H1 (cell line): Measurements from ENCODE around the gene ZYX. TPM values are rescaled to one million over a fixed set of nuclear protein-coding genes. Genes with fewer than 3 reads are reported as not detected.

Source experiments
- CTCF ChIA-PET: fragments of 300-600 bp; sonication (Branson Sonifier 250); formaldehyde crosslinking; loops from one replicate; lab custom pipeline; 2021; ENCODE audit not compliant: partially characterized antibody; lab: Charles Lee
- POLR2A ChIA-PET: fragments of 300-600 bp; sonication (Branson Sonifier 250); formaldehyde crosslinking; loops from one replicate; lab custom pipeline; 2021; ENCODE audit warnings: inconsistent platforms; ENCODE audit not compliant: partially characterized antibody; lab: Charles Lee
- DNase-seq, 2 experiments: peaks; one replicate each; pipeline versions ENCODE4 v3.0.0 to v3.0.0-alpha.2; 2010 to 2022; ENCODE audit warnings: low spot score in 2 of 2, low read depth in 1 of 2, mixed read lengths in 1 of 2
- FAIRE-seq: peaks from 2 replicates; lab custom pipeline; 2011; peaks lifted over from hg19 to GRCh38; lab: Jason Lieb, UNC
- H2AFZ ChIP-seq: 2 replicates; pipeline ENCODE4 v1.8.1; 2012; ENCODE audit warnings: low read length, inconsistent platforms
- H2AK5ac ChIP-seq: 2 replicates; pipeline ENCODE4 v1.6.1; 2013; ENCODE audit warnings: low read depth, low read length
- H2BK120ac ChIP-seq: replicated peaks from 2 replicates; pipeline ENCODE3; 2013; ENCODE audit warnings: low read depth, low read length, inconsistent platforms
- H2BK12ac ChIP-seq: 2 replicates; pipeline ENCODE4 v1.6.1; 2013; ENCODE audit warnings: low read depth, low read length
- H2BK15ac ChIP-seq: 2 replicates; pipeline ENCODE4 v1.6.1; 2013; ENCODE audit warnings: low read length
- H2BK20ac ChIP-seq: 2 replicates; pipeline ENCODE4 v1.6.1; 2013; ENCODE audit warnings: low read length
- H2BK5ac ChIP-seq: 2 replicates; pipeline ENCODE4 v1.6.1; 2013; ENCODE audit warnings: low read depth, low read length
- H3K14ac ChIP-seq: 2 replicates; pipeline ENCODE4 v1.6.1; 2013; ENCODE audit warnings: inconsistent platforms; ENCODE audit not compliant: insufficient read length
- H3K18ac ChIP-seq: 2 replicates; pipeline ENCODE4 v1.6.1; 2013; ENCODE audit warnings: low read length; ENCODE audit errors: extremely low read depth
- H3K23ac ChIP-seq: 2 replicates; pipeline ENCODE4 v1.6.1; 2013; ENCODE audit warnings: inconsistent platforms; ENCODE audit not compliant: insufficient read length
- H3K23me2 ChIP-seq: 2 replicates; pipeline ENCODE4 v1.6.1; 2013; ENCODE audit warnings: low read depth, low read length
- H3K27ac ChIP-seq: 2 replicates; pipeline ENCODE4 v1.6.1; 2011; ENCODE audit warnings: low read depth, low read length, inconsistent platforms
- H3K27me3 ChIP-seq, 4 experiments: replicated peaks in 1 of 4; 1 replicate in 1 of 4; 2 replicates in 3 of 4; pipeline versions ENCODE4 v1.6.1 to v1.8.1; 2011 to 2013; ENCODE audit warnings: low read length in 3 of 4, mild to moderate bottlenecking in 3 of 4, inconsistent platforms in 2 of 4, mixed read lengths in 2 of 4, moderate library complexity in 1 of 4; ENCODE audit not compliant: control insufficient read depth in 3 of 4, insufficient read depth in 3 of 4; ENCODE audit errors: extremely low read depth in 1 of 4
- H3K36me3 ChIP-seq, 4 experiments: 2 replicates each; pipeline versions ENCODE4 v1.6.1 to v1.8.1; 2011 to 2013; ENCODE audit warnings: mild to moderate bottlenecking in 4 of 4, low read length in 3 of 4, moderate library complexity in 2 of 4, control low read depth in 1 of 4, inconsistent platforms in 1 of 4; ENCODE audit not compliant: insufficient read depth in 4 of 4, control insufficient read depth in 2 of 4
- H3K4ac ChIP-seq: replicated peaks from 2 replicates; pipeline ENCODE3; 2013; ENCODE audit warnings: low read length, low read depth, mixed read lengths, inconsistent platforms; ENCODE audit not compliant: insufficient read length
- H3K4me1 ChIP-seq, 4 experiments: replicated peaks in 1 of 4; 1 replicate in 1 of 4; 2 replicates in 3 of 4; pipeline versions ENCODE4 v1.6.1 to v1.8.1; 2011 to 2013; ENCODE audit warnings: low read length in 3 of 4, inconsistent platforms in 2 of 4, mixed read lengths in 1 of 4; ENCODE audit not compliant: insufficient read depth in 4 of 4, control insufficient read depth in 3 of 4
- H3K4me2 ChIP-seq, 2 experiments: 2 replicates each; pipeline versions ENCODE4 v1.6.1 to v1.8.1; 2011 to 2013; ENCODE audit warnings: low read depth in 2 of 2, low read length in 2 of 2, control low read depth in 1 of 2, inconsistent platforms in 1 of 2, mild to moderate bottlenecking in 1 of 2; ENCODE audit not compliant: insufficient read depth in 1 of 2
- H3K4me3 ChIP-seq, 4 experiments: fragments of 200-600, 300-600 bp in 1 of 4; sonication (generic), shearing (Covaris generic), sonication (Bioruptor Twin) in 1 of 4; 2 replicates each; pipeline versions ENCODE4 v1.5.1 to v1.8.1; 2011 to 2016; ENCODE audit warnings: low read length in 4 of 4, low read depth in 3 of 4, control low read depth in 2 of 4, inconsistent platforms in 2 of 4, mild to moderate bottlenecking in 2 of 4, mixed read lengths in 1 of 4, moderate library complexity in 1 of 4; ENCODE audit not compliant: insufficient read depth in 2 of 4; ENCODE audit errors: extremely low read depth in 1 of 4
- H3K56ac ChIP-seq: replicated peaks from 2 replicates; pipeline ENCODE3; 2013; ENCODE audit warnings: low read depth, mild to moderate bottlenecking, mixed read lengths, low read length, inconsistent platforms; ENCODE audit not compliant: insufficient read length
- H3K79me1 ChIP-seq: 2 replicates; pipeline ENCODE4 v1.6.1; 2013; ENCODE audit warnings: low read depth, low read length, control low read depth
- H3K79me2 ChIP-seq, 2 experiments: 2 replicates each; pipeline versions ENCODE4 v1.6.1 to v1.8.1; 2012 to 2013; ENCODE audit warnings: low read length in 2 of 2, mild to moderate bottlenecking in 2 of 2, inconsistent platforms in 1 of 2; ENCODE audit not compliant: insufficient read depth in 2 of 2, control insufficient read depth in 1 of 2
- H3K9ac ChIP-seq, 4 experiments: replicated peaks in 1 of 4; 1 replicate in 1 of 4; 2 replicates in 3 of 4; pipeline versions ENCODE4 v1.6.1 to v1.8.1; 2011 to 2013; ENCODE audit warnings: low read depth in 3 of 4, low read length in 3 of 4, control low read depth in 2 of 4, mild to moderate bottlenecking in 2 of 4, moderate library complexity in 2 of 4, inconsistent platforms in 1 of 4; ENCODE audit errors: extremely low read depth in 1 of 4
- H3K9me3 ChIP-seq, 2 experiments: 2 replicates each; pipeline versions ENCODE4 v1.6.1 to v1.8.1; 2012 to 2013; ENCODE audit warnings: mild to moderate bottlenecking in 2 of 2, moderate library complexity in 2 of 2, control low read depth in 1 of 2, inconsistent platforms in 1 of 2, low read depth in 1 of 2, low read length in 1 of 2, mixed read lengths in 1 of 2; ENCODE audit not compliant: insufficient read depth in 2 of 2
- H4K20me1 ChIP-seq, 2 experiments: replicated peaks in 1 of 2; 2 replicates each; pipeline versions ENCODE3 to v1.8.1; 2011 to 2013; ENCODE audit warnings: inconsistent platforms in 2 of 2, low read length in 2 of 2, mild to moderate bottlenecking in 1 of 2; ENCODE audit not compliant: insufficient read depth in 2 of 2, control insufficient read depth in 1 of 2
- H4K5ac ChIP-seq: 2 replicates; pipeline ENCODE4 v1.6.1; 2013; ENCODE audit warnings: low read length, low read depth, mixed read lengths, inconsistent platforms; ENCODE audit not compliant: insufficient read length
- H4K8ac ChIP-seq: 2 replicates; pipeline ENCODE4 v1.8.0; 2013; ENCODE audit warnings: mild to moderate bottlenecking, moderate library complexity, low read length, inconsistent platforms; ENCODE audit not compliant: insufficient read depth; ENCODE audit errors: extremely low read depth
- H4K91ac ChIP-seq: replicated peaks from 2 replicates; pipeline ENCODE3; 2013; ENCODE audit warnings: low read length, mixed read lengths, inconsistent platforms; ENCODE audit not compliant: insufficient read length
- ASH2L ChIP-seq: fragments of 200-600, 300-600 bp; sonication (generic); IDR thresholded peaks from one replicate; pipeline ENCODE4 v1.7.1; 2017; ENCODE audit warnings: low read length
- CBX5 ChIP-seq: fragments of 300-800, 300-1000 bp; sonication (generic); IDR thresholded peaks from 2 replicates; pipeline ENCODE4 v1.7.1; 2016; ENCODE audit warnings: antibody characterized with exemption, low read length, low read depth
- EGR1 ChIP-seq: IDR thresholded peaks from 2 replicates; pipeline ENCODE4 v1.6.1; 2011; ENCODE audit warnings: low read depth, low read length, borderline replicate concordance
- SP4 ChIP-seq: IDR thresholded peaks from 2 replicates; pipeline ENCODE4 v1.6.1; 2012; ENCODE audit warnings: low read length, inconsistent platforms
- WGBS, 2 experiments: shearing (Covaris generic) in 1 of 2; methylation state at CpG; one replicate each; pipeline versions ENCODE4 v1.1.6 to v1.1.7; 2013 to 2015; ENCODE audit warnings: low lambda C conversion rate in 2 of 2, mixed read lengths in 2 of 2, inconsistent platforms in 1 of 2, low coverage in 1 of 2, missing lambda C conversion rate in 1 of 2; ENCODE audit not compliant: insufficient replicate concordance in 2 of 2, insufficient coverage in 1 of 2, insufficient read length in 1 of 2; ENCODE audit errors: extremely low coverage in 1 of 2, missing lambda C conversion rate in 1 of 2; 5-methylcytosine and 5-hydroxymethylcytosine counted together
- polyA plus RNA-seq, 7 experiments: library from polyadenylated mRNA; depleted of rRNA in 3 of 7; stranded (reverse) in 5 of 7; unstranded in 2 of 7; fragments of >200 nt in 5 of 7; fragments of 200-250 nt in 2 of 7; gene quantifications; 1 replicate in 5 of 7; 2 replicates in 1 of 7; 4 replicates in 1 of 7; pipeline versions ENCODE4 v1.2.1 to v1.2.3, GENCODE V29; 2011 to 2013; ENCODE audit warnings: missing spikeins in 2 of 7, mixed read lengths in 2 of 7
- total RNA-seq: library from RNA; stranded (reverse); fragmentation: NEBNext Ultra II Directional; extraction: Animal tissue kit (Norgen Biotek cat#: 25700); gene quantifications from 2 replicates; pipeline ENCODE4 v1.2.1, GENCODE V29; 2021

The ZYX gene
- total and polyA plus RNA-seq, 2 of the 8 experiments (the other 6 are each of a cell fraction or from before 2014, with no cell fraction given): 40.6 to 159 TPM

- Histone ChIP-seq H3K9me3 (no peaks in the 10 kb centered on the region), H2BK120ac (no peak overlapping the region), H3K4me2 (peak overlapping the region; percentile 88 to 100), H2BK15ac (peak overlapping the region; percentile 8; the same call in 1 of the 2 replicates), H2AK5ac (peak overlapping the region; percentile 65; the same call in 1 of the 2 replicates), H3K79me1 (no peaks in the 10 kb centered on the region), H3K4me1 (peaks cover 4 to 13% (median 11%) of the 10 kb centered on the region in 4 experiments), H3K14ac (no peak overlapping the region), H4K5ac (peak overlapping the region; percentile 51), H4K8ac (no peak overlapping the region; the same call in 1 of the 2 replicates), H4K91ac (no peak overlapping the region), H3K36me3 (peaks cover 0 to 10% (median 2%) of the 10 kb centered on the region in 4 experiments; a peak in 1 of 8 replicates), H3K4ac (no peak overlapping the region), H4K20me1 (no peaks in the 10 kb centered on the region), H2BK5ac (0 out of 2 replicates have a peak overlapping the region, but pooled peaks have one; percentile 15), H3K79me2 (no peaks in the 10 kb centered on the region), H3K56ac (no peak overlapping the region), H3K23me2 (peaks cover 16% of the 10 kb centered on the region), H3K18ac (peak overlapping the region; percentile 6; the same call in 1 of the 2 replicates), H2BK20ac (peak overlapping the region; percentile 97), H3K9ac (peak overlapping the region in 1 of 4 experiments; percentile 69; a peak in 1 of 7 replicates), H3K27ac (no peak overlapping the region), H3K27me3 (peaks cover 0 to 13% (median 8%) of the 10 kb centered on the region in 4 experiments; a peak in 4 of 7 replicates), H3K4me3 (peak overlapping the region; percentile 72 to 98 (median 76)), H3K23ac (no peak overlapping the region), H2BK12ac (peak overlapping the region; percentile 27), H2AFZ (peak overlapping the region; percentile 79; the same call in 1 of the 2 replicates)
- 42% methylated on average over 19 of the region's 19 CpGs; no CpG with 5 or more reads in 1 of the 2 experiments for WGBS, 2 experiments
- TF ChIP-seq EGR1 (no peak), CBX5 (no peak), SP4 (no peak), ASH2L (peak; percentile 46)
- CTCF ChIA-PET: interaction anchor here (0.6 to 5.3 kb wide), 4 partner anchors 7 to 56 kb away, joined by 3 to 25 read pairs (median 4); partner anchors contain the start of gene ZYX
- POLR2A ChIA-PET: interaction anchor here (1.1 to 18.8 kb wide), 10 partner anchors 12 to 47 kb away, joined by 3 to 233 read pairs (median 6); partner anchors contain the start of gene ZYX
- no peak for DNase-seq
- FAIRE-seq: peak; percentile 48
Observed at GRCh38 chr7:143363016-143363937, 17.9 kb upstream of the ZYX start.
